Posterior cingulate gyrus (tissue), 11 donors: ENCODE data around the gene UTP4.

Experiments
- DNase-seq, 10 donors: peaks; one replicate each; pipeline versions ENCODE4 v3.0.0 to v3.0.0-alpha.2; 2020 to 2021; ENCODE audit warnings: mixed read lengths in 3 of 10
- intact Hi-C: fragments of 100-400 bp; cut with DNase I; formaldehyde crosslinking; loops from one replicate; pipeline ENCODE4 v1.15.1; 2023

The UTP4 gene

GRCh38 chr16:69132424-69133252, at the start of gene UTP4, which contains the start of gene CHTF8:
TSS of gene UTP4 (plus strand) at chr16:69132649. CDS start at chr16:69133460, 811 bp downstream.
TSS of gene CHTF8 (minus strand) at chr16:69132588. CDS start at chr16:69121458, 11,130 bp downstream.
- intact Hi-C loops = no loop called here
- DNase-seq = peak; percentile 77 to 98 (median 87)

- intact Hi-C loops = no loop called here
- DNase-seq = peak in 2 of 10 donors; percentile 53 to 71
Observed at GRCh38 chr16:69083306-69083941, 49.0 kb upstream of the UTP4 start.

GRCh38 chr16:69084289-69084688, 48.2 kb upstream of the UTP4 start:
- peak in 2 of 10 donors; percentile 5 to 47 for DNase-seq
- intact Hi-C loops = no loop called here

GRCh38 chr16:69085032-69085695, 47.3 kb upstream of the UTP4 start:
- intact Hi-C loops = no loop called here

DNA sequence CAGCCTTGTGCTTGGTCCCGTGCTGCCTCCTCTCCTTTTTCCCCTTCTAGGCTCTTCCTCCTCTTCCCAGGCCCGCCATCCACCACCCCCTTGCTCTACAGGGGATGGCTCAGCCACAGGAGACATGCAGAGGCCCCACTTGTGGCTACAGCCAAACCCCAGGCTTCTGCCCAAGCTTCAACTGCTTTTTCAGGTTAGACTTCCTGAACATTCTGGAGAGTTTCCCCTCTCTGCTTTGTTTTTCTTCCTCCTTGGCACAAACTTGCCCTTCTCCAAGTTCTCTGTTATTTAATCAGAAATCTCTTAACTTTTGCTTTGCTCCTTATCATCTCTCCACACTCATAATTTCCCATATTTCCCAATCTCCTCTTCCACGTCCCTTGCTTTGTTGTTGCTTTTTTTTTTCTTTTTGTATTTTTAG, 45.3 kb upstream of the UTP4 start:
- intact Hi-C loops = no loop called here
- DNase-seq = peak in 2 of 10 donors; percentile 39 to 47

More at GRCh38 chr16:69085032-69085695, 47.3 kb upstream of the UTP4 start:
- peak in 1 of 10 donors; percentile 7 for DNase-seq

- intact Hi-C loops = no loop called here
- DNase-seq = peak in 2 of 10 donors; percentile 13 to 21
Observed at GRCh38 chr16:69088684-69089083, 43.8 kb upstream of the UTP4 start.

DNA sequence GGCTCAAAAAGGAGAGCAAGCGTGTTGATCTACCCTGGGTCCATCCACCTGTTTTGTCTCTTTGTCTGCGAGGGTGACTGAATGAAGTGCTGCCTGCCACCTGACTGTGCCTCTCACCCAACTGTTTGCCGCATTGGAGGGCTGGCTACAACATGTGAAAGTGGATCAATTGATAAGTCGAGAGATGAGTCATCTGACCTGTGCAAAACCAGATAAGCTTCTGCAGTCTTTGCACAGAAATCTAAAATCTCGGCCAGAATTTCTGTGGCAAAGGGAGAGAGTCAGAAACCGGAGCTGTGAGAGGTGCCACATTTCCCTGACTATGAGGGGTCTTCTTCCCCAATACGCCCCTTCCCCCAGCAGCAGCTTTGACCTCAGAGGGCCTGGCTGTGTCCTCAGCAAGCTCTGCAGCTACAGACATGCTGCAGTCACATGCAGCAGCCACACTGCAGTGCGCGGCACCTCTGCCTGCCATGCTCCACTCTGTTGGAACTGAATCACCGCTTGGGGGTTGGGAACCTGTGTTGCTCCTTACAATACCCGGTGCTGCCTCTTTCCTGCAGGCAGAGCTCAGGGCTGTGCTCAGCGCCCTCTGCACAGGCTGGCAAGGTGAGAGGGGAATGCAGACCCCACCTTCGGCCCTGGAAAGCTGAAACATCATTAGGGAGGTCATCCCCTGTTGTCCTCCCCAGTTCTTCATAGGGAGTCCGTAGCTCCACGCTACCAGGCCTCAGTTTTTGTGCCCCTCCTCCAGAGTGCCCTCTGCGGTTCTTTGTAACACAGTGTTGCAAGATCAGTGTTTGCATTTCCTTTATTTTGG, 43.1 kb upstream of the UTP4 start:
- intact Hi-C loops = no loop called here

DNA sequence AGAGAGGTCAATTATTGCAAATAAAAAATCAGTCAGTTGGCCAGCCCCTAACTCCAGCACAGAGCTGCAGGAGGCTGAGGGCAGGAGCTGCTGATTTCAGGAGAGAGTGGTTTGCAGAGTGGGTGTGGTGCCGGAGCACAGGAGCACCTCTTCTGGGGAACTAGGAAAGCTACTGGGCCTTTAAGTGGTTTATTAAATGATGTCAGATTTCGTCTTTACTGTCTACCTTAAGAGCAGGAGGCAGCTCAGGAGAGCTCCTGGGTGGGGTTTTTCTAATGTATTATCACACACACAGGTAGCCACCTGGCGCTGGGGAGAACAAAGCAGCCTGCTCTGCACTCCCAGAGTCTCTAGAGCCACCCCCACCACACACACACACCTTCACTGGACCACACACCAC, 38.5 kb upstream of the UTP4 start:
- DNase-seq = peak in 2 of 10 donors; percentile 33 to 36
- intact Hi-C loops = no loop called here

More for the DNA sequence above, 43.1 kb upstream of the UTP4 start:
- peak in 6 of 10 donors; percentile 42 to 87 (median 72) for DNase-seq

GRCh38 chr16:69094501-69094900, 37.9 kb upstream of the UTP4 start:
- DNase-seq = no peak
- intact Hi-C loops = no loop called here

GRCh38 chr16:69095193-69095592, 37.3 kb upstream of the UTP4 start:
- intact Hi-C loops = no loop called here

GRCh38 chr16:69100071-69100691, 32.3 kb upstream of the UTP4 start:
- peak in 3 of 10 donors; percentile 43 to 73 (median 55) for DNase-seq
- intact Hi-C loops = loop anchor here (5.0 kb wide), 1 partner anchor 103 kb away; no protein-coding TSS in a partner anchor

More at GRCh38 chr16:69095193-69095592, 37.3 kb upstream of the UTP4 start:
- peak in 2 of 10 donors; percentile 31 to 50 for DNase-seq

- peak in 6 of 10 donors; percentile 26 to 89 (median 69) for DNase-seq
- intact Hi-C loops = loop anchor here (1.0 kb wide), 1 partner anchor 203 kb away; no protein-coding TSS in a partner anchor
Observed at GRCh38 chr16:69105501-69106361, 26.7 kb upstream of the UTP4 start, which contains the start of gene HAS3. TSS of gene HAS3 (plus strand) at chr16:69105653. CDS start at chr16:69109396, 3,743 bp downstream.

DNA sequence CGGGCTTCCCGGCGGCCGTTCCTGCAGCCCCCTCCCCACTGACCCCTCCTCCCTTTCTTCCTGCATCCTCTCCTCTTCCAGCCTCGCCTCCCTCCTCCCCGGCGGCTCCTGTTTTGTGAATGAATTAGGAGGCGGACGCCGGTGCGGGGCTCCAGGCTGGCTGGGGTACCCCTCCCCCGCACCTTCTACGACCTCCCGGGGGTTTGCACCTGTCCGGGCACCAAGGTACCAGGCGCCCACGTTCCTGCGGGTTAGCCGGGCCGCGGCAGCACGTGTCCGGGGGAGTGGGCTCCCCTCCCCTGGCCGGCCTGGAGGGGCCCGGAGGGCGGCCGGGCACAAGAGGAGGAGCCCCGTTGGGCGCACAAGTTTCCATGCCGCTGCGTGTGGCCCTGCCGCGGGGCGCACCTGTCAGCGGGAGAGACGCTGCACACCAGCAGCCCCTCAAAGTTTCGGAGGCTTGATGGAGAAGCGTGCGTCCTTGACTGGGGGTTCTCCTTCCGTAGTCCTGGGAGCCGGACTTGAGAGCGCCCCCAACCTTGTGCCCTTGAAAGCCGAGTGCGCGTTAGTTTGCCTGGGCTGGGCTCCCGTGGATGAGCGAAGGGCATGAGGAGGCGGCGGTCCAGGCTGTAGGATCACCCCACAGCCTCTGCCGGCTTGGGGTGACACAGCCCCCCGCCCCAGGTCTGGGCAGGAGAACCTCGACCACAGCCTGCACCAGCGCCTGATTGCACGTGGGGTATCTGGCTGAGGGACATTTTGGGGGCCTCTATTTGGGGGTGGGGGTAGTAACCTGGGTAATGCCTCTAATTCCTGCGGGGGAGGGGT, 25.7 kb upstream of the UTP4 start:
- peak in 2 of 10 donors; percentile 66 to 82 for DNase-seq
- intact Hi-C loops = no loop called here

DNA sequence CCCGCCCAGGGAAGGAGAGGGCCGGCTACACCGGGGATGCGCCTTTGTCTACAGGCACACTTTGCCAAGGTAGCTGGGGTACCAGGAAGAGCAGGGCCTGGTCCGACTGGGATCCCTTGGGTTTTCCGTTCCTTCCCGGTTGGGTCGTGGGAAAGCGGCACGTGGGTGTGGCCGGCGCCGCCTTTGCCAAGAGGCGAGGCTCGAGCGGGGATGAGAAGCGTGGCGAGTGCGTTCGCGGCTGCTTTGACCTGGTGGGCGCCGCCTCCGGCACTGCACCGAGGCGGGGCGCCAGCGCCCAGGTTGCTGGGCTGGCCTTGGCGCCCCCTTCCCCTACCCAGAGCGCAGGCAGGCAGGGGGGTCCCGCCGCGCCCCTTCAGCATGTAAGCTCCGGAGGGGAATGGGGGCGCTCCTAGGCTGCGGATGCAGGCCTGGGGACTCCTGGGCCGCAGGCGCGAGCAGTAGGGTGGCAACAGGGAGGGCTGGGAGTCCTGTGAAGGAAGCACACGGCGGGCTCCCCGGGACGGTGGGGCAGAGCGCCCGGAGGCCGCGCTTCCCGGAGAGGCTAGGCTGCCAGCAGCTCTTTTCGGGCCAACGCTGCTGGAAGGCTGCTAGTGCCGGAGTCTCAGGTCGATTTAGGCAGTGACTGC, 25.0 kb upstream of the UTP4 start:
- peak in 2 of 10 donors; percentile 77 to 86 for DNase-seq
- intact Hi-C loops = no loop called here

GRCh38 chr16:69108064-69108904, 24.2 kb upstream of the UTP4 start:
- DNase-seq = peak in 1 of 10 donors; percentile 70
- intact Hi-C loops = no loop called here

GRCh38 chr16:69108905-69109252, 23.6 kb upstream of the UTP4 start:
- DNase-seq = peak in 1 of 10 donors; percentile 25
- intact Hi-C loops = no loop called here
